ENCODE measurements around the gene PLCL2.

PLCL2 gene

DNA sequence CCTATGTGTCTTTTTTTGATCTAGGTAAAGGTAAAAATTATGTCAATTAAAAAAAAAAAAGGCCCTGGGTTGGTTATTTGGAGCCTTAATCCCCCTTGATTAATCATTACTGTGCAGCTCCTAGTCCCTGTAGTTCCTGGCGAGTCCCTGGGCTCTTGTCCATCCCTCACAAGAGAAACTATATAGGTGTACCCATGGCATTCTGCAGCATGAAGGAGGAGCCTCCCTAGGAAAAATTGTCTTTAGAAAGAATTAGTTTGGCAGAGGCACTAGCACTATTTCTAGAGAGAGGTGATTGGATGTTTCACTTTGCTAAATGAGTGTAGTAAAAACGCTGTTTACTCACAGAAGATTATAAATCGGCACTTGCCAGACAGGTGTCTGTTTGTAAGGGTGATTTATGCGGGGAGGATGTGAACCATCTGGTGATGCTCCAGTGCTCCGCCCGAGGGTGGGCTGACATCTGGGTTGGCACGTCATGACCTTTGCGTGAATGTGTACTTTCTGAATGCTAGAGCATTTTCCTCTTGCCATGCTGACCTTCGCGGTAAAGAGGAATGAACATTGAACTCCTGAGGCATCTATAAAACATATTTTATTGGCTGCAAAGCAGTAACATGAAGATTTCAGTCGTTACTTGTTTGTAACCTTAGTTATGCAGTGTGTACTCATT lies 12.6 kb downstream of the PLCL2 start:
- DNase-seq (ENCODE audit: insufficient read length) (no peak), FAIRE-seq (peak; percentile 86)
- TF ChIP-seq TAF1 (IDR thresholded peaks at IDR 0.05; ENCODE audit: borderline replicate concordance, low read depth, low read length) (no peak), POLR2A (IDR thresholded peaks at IDR 0.05; ENCODE audit: low read depth, low read length) (no peak), POLR2AphosphoS5 (IDR thresholded peaks at IDR 0.05; ENCODE audit: low read depth, low read length) (no peak)

DNA sequence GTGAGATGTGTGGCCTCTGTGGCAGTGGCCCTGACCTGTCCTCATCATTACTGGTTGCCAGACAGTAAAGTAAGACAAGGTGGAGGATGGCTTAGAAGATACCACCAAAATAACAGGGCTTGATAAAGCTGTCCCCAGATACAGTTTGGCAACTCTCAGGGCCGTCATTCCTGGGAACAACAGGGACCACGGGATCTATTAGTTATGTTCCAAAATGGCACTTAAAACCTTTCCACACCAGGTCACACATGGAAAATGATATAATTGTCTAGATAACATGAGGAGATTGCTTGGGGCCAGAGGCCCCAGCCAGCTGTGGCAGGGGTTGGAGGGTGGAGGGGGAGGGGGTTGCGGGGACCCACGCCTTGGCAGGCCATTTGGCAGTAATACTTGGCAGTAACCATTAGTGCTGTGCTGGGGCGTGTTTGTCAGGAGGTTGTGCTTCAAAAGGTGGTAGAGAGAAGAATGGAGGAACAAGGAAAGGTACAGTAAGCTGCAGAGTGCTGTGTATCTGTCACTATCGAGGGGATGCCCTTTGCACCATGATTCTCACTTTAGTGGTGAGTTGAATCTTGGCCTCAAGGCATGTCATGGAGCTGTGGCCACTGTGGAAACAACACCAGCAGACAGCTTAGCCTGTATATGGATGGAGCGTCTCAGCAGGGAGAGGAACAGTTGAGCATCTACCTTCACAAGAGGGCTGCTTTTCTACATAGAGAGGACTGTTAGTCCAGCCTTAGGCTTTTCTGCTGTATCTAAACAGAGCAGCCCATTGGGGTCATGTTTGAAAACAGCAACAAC lies 14.0 kb downstream of the PLCL2 start:
- TF ChIP-seq POLR2AphosphoS5 (IDR thresholded peaks at IDR 0.05; ENCODE audit: low read depth, low read length) (no peak), TAF1 (IDR thresholded peaks at IDR 0.05; ENCODE audit: borderline replicate concordance, low read depth, low read length) (no peak), POLR2A (IDR thresholded peaks at IDR 0.05; ENCODE audit: low read depth, low read length) (no peak)
- no peak for DNase-seq (ENCODE audit: insufficient read length)
- FAIRE-seq, result no peak

DNA sequence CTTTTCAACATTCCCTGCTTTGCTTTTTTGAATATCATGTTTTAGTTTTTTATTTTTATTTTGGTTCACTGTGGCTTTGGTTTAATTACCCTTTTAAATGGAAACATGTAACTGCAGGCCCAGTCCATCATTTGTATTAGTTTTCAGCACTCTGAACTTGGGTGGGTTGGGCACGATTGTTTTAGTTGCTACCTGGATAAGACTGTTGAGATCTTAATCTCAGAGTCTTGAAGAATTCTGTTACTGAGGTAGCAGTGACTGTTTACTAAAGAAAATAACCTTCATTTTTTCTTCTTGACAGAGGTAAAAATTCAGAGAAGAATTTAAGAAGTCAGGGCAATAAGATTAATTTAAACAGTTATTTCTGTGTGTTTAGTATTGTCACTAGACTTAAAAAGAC lies 15.2 kb downstream of the PLCL2 start:
- TF ChIP-seq POLR2A (IDR thresholded peaks at IDR 0.05; ENCODE audit: low read depth, low read length) (no peak), POLR2AphosphoS5 (IDR thresholded peaks at IDR 0.05; ENCODE audit: low read depth, low read length) (no peak), TAF1 (IDR thresholded peaks at IDR 0.05; ENCODE audit: borderline replicate concordance, low read depth, low read length) (no peak)
- FAIRE-seq, result no peak
- DNase-seq (ENCODE audit: insufficient read length), result no peak

DNA sequence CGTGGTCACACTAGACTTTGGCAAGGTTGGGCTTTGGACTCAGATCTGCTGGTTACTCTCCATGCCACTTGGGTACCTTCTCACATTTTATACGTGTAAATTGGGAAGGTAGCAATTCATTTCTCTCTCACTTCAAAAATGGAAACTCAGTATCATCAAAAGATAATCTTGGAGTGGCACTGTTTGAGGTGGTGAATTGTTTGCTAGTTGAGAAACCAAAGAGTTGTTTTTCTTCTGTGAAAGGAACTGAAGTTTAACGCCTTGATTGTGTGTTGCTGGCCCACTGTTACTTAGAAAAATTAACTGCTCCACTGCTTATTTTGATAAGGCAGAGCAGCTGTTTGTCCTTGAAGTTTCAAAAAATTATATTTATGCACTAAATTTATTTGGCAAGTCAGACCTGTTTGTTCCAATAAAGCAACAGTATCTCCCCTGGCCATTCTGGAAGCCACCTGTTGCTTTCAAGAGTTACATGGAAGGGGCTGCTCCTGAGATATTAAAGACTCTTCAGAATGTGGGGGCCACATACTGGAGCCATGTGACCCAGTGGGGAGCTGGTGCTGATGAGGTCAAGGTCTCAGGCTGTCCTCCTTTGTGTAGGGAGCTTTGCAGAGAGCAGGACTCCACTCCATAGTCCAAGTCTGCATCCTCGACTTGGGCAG lies 16.2 kb downstream of the PLCL2 start:
- no peak for FAIRE-seq
- DNase-seq (ENCODE audit: insufficient read length), result no peak
- TF ChIP-seq POLR2A (IDR thresholded peaks at IDR 0.05; ENCODE audit: low read depth, low read length), result no peak
- no peak for TF ChIP-seq POLR2AphosphoS5 (IDR thresholded peaks at IDR 0.05; ENCODE audit: low read depth, low read length)
- TF ChIP-seq TAF1 (IDR thresholded peaks at IDR 0.05; ENCODE audit: borderline replicate concordance, low read depth, low read length), result no peak

DNA sequence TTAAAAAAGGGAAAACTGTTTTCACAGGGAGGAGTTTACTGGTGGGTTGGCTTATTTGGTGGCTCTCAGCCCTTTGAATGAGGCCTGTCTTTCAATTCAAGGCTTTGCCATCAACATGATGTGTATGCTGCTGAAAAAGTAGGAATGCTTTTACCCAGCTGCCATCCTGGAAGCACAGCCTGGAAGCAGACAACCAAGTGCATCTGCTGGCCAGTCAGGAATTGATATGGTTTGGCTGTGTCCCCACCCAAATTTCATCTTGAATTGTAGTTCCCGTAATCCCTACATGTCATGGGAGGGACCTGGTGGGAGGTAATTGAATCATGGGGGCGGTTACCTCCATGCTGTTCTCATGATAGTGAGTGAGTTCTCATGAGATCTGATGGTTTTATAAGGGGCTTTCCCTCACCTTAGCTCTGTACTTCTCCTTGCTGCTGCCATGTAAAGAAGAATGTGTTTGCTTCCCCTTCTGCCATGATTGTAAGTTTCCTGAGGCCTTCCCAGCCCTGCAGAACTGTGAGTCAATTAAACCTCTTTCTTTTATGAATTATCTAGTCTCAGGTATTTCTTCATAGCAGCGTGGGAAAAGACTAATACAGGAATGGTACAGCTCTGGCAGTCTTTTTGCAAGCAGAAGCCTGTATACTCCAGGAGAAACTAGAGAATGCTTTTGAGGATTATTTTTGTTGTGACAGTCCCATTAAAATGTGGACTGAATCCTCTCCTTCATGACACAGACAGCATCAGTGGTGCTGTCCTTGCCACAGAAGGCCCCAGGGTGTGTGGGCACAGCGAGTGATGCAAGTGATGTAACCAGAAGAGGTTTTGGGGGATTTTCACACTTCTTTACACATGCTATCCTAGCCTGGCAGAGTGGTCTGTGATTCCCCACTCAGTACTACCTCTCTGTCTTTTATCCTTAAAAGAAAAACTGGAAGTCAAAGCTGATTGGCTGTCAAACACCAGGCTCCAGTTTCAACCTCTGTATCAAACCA lies 20.0 kb downstream of the PLCL2 start:
- DNase-seq (ENCODE audit: insufficient read length) (no peak), FAIRE-seq (no peak)
- TF ChIP-seq POLR2A (IDR thresholded peaks at IDR 0.05; ENCODE audit: low read depth, low read length) (no peak), POLR2AphosphoS5 (IDR thresholded peaks at IDR 0.05; ENCODE audit: low read depth, low read length) (no peak), TAF1 (IDR thresholded peaks at IDR 0.05; ENCODE audit: borderline replicate concordance, low read depth, low read length) (no peak)

DNA sequence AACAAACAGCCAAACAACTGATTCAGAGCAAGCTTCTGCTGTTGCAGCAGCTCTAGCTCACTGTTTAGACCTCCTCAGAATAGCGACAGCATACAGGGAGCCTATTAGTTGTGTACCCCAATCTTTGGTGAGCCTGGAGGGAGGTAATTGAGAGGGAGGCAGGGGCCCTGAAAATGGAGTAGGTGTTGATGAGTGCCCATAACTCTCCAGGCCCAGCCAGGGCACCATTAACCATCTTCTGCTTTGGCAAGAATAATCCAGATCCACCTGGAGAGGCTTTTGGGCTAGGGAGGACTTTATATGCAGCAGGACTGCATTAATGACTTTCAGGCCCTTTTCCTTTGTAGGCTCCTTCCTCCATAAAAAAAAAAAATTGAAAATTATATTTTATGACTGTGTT lies 20.9 kb downstream of the PLCL2 start:
- FAIRE-seq (no peak), DNase-seq (ENCODE audit: insufficient read length) (no peak)
- no peak for TF ChIP-seq POLR2AphosphoS5 (IDR thresholded peaks at IDR 0.05; ENCODE audit: low read depth, low read length)
- TF ChIP-seq TAF1 (IDR thresholded peaks at IDR 0.05; ENCODE audit: borderline replicate concordance, low read depth, low read length), result no peak
- TF ChIP-seq POLR2A (IDR thresholded peaks at IDR 0.05; ENCODE audit: low read depth, low read length), result no peak

DNA sequence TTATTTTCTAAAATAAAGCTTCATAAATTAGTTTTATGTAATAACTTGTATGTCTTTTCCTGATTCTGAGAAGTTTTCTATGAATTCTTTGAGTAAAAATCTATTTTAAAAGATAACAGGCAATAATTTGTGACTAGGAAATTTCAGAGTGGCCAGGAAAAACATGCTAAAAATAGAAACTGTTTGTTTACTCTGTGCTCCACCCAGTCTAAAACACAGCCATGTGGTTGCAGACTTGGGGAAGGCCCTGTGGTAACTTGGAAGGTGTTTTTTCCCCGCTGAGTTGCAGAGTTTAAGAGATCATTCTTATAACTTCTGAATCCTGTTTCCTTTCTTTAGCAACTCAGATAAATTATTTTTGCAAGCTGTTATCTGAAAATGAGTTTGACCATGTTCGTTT lies 21.9 kb downstream of the PLCL2 start:
- FAIRE-seq (peak; percentile 93), DNase-seq (ENCODE audit: insufficient read length) (no peak)
- no peak for TF ChIP-seq POLR2A (IDR thresholded peaks at IDR 0.05; ENCODE audit: low read depth, low read length)
- TF ChIP-seq POLR2AphosphoS5 (IDR thresholded peaks at IDR 0.05; ENCODE audit: low read depth, low read length), result no peak
- TF ChIP-seq TAF1 (IDR thresholded peaks at IDR 0.05; ENCODE audit: borderline replicate concordance, low read depth, low read length), result no peak

DNA sequence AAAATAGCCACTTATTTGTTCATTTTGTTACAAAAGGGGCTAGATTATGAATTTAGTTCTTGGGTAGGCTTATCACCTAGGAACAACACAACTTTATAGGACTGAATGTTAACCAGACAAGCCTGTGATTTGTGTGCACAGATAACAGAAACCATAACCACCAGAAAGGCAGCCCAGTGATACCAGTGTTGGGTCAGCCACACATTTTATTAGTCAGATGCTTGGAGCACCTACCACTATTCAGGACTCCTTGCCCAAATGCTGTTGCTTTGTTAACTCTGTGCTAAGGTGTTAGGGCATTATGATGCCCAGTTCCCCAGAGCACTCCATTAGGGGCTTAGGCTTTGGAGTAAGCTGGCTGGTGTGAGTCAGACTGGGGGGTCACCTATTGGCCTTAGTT lies 22.5 kb downstream of the PLCL2 start:
- FAIRE-seq (peak; percentile 5), DNase-seq (ENCODE audit: insufficient read length) (no peak)
- no peak for TF ChIP-seq POLR2A (IDR thresholded peaks at IDR 0.05; ENCODE audit: low read depth, low read length)
- no peak for TF ChIP-seq TAF1 (IDR thresholded peaks at IDR 0.05; ENCODE audit: borderline replicate concordance, low read depth, low read length)
- no peak for TF ChIP-seq POLR2AphosphoS5 (IDR thresholded peaks at IDR 0.05; ENCODE audit: low read depth, low read length)

DNA sequence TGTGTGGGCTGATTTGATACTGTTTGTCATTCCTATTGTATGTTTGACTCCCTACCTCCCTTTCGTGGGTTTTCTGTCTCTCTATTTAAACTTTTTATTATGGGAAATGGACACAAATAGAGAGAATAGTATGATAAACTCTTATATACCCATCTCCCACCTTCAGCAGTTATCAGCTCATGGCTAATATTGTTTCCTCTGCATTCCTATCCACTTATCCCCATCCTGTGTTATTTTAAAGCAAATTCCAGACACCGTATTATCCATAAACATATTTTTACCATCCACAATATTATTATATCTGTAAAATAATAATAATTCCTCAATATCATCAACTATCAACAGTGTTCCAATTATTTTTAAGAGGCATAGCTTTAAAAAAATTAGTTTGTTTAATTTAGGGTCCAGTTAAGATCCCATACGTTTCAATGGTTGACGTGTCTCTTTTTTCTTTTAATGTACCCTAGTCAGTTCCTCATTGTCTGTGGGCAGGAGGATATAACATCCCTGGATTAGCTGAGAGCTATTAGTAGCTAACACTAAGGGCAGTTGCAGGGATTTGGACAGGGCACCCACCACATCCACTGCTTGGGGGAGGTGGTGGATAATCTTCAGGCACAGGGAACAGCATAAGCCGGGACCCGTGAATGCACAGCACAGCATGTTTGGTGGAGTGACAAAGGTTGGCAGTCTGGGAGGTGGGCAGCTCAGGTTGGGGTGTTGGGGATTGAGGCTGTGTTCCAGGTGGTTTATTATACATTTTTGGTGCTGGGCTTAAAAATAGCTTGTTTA lies 23.5 kb downstream of the PLCL2 start:
- DNase-seq (ENCODE audit: insufficient read length), result no peak
- TF ChIP-seq POLR2A (IDR thresholded peaks at IDR 0.05; ENCODE audit: low read depth, low read length) (no peak), TAF1 (IDR thresholded peaks at IDR 0.05; ENCODE audit: borderline replicate concordance, low read depth, low read length) (no peak), POLR2AphosphoS5 (IDR thresholded peaks at IDR 0.05; ENCODE audit: low read depth, low read length) (no peak)
- FAIRE-seq, result peak; percentile 85

DNA sequence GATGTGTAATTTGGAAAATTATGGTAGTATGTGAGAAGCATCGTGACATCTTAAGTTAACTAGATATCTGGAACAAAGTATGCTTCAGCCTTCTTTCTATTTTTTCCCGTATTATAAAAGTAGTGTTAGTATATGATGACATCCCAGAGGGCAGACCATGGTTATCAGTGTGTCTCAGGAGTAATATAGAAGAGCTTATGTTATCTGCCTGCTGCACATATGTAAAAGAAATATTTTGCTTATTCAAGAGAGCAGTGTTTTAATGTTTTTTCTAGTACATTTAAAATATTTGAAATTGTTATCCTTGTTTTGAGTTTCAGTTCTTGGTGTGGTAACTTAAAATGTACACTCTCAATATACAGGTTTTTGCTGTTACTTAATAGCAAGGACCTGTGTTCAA lies 24.1 kb downstream of the PLCL2 start:
- DNase-seq (ENCODE audit: insufficient read length), result no peak
- peak; percentile 68 for FAIRE-seq
- TF ChIP-seq POLR2AphosphoS5 (IDR thresholded peaks at IDR 0.05; ENCODE audit: low read depth, low read length), result no peak
- TF ChIP-seq POLR2A (IDR thresholded peaks at IDR 0.05; ENCODE audit: low read depth, low read length), result no peak
- TF ChIP-seq TAF1 (IDR thresholded peaks at IDR 0.05; ENCODE audit: borderline replicate concordance, low read depth, low read length), result no peak
